Astrocyte of the cerebellum (primary cell): Measurements from ENCODE around the gene INPP4B.

Experiments used
- DNase-seq: peaks from one replicate; pipeline ENCODE4 v3.0.0-alpha.2; 2011; ENCODE audit warnings: low read depth
- H3K4me3 ChIP-seq: 2 replicates; pipeline ENCODE4 v1.5.1; 2011; ENCODE audit warnings: mild to moderate bottlenecking, low read depth, low read length, moderate library complexity
- in situ Hi-C: cut with HindIII; loops from 2 replicates; pipeline ENCODE4 v1.10.0; 2017; ENCODE audit warnings: low sequenced_read_pairs
- TF ChIP-seq, protein P1 (sequence below): IDR thresholded peaks from 2 replicates; pipeline ENCODE4 v1.5.1; 2012; ENCODE audit warnings: low read length, low read depth, moderate library complexity, mild to moderate bottlenecking; ENCODE audit errors: missing control alignments

INPP4B gene

GRCh38 chr4:142773505-142773904 lies 72.6 kb downstream of the INPP4B start:
- in situ Hi-C loops = no loop called here
- TF ChIP-seq, protein P1, sequence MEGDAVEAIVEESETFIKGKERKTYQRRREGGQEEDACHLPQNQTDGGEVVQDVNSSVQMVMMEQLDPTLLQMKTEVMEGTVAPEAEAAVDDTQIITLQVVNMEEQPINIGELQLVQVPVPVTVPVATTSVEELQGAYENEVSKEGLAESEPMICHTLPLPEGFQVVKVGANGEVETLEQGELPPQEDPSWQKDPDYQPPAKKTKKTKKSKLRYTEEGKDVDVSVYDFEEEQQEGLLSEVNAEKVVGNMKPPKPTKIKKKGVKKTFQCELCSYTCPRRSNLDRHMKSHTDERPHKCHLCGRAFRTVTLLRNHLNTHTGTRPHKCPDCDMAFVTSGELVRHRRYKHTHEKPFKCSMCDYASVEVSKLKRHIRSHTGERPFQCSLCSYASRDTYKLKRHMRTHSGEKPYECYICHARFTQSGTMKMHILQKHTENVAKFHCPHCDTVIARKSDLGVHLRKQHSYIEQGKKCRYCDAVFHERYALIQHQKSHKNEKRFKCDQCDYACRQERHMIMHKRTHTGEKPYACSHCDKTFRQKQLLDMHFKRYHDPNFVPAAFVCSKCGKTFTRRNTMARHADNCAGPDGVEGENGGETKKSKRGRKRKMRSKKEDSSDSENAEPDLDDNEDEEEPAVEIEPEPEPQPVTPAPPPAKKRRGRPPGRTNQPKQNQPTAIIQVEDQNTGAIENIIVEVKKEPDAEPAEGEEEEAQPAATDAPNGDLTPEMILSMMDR = no peak
- no peak for DNase-seq
- H3K4me3 ChIP-seq = no peak overlapping the region

DNA sequence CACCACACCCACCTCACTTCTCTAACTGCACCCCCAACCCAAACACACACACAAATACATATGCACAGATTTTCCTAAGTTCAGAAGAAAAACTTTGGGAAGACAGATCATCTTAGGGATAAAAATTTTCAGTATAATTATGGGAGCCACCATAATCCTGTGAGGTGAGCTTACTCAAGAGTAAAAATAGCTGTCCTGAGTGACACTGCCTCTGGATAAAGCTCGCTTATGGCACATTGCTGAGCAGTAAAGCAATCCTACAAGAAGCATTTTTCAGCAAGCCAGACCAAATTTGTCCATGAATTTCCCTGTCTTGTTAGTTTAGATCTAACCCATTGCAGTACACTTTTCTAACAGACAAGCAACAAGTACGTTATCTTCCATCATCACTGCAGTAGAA lies 83.8 kb downstream of the INPP4B start:
- in situ Hi-C loops = no loop called here
- TF ChIP-seq, protein P1 = no peak
- no peak overlapping the region for H3K4me3 ChIP-seq
- no peak for DNase-seq

DNA sequence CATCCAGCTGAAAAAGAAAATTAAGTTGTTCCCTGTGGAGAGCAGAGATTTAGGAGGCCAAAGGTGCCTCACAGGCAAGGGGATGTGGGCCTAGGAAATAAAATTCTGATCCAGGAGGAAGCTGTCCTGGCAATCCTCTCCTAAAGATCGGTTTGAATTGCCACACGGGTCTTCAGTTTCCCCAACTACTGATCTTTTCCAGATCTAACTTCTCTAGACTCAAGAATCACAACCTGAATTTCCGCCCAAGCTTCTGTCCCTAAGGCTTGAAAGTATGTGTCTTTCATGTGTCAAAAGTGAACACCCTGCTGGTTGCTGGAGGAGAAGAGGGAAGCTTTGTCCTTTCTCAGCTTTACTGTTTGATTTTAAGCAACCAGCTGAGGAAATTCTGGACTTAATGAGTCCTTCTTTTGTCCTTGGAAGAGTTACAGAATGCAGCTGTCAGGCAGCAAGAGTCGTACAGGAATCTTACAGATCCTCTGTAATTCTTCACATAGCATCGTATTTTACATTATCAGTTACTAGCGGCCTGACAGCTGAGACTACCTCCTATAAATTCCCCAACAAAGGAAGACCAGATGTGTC lies 93.8 kb downstream of the INPP4B start:
- in situ Hi-C loops = no loop called here
- DNase-seq = no peak
- no peak overlapping the region for H3K4me3 ChIP-seq
- TF ChIP-seq, protein P1 = no peak

DNA sequence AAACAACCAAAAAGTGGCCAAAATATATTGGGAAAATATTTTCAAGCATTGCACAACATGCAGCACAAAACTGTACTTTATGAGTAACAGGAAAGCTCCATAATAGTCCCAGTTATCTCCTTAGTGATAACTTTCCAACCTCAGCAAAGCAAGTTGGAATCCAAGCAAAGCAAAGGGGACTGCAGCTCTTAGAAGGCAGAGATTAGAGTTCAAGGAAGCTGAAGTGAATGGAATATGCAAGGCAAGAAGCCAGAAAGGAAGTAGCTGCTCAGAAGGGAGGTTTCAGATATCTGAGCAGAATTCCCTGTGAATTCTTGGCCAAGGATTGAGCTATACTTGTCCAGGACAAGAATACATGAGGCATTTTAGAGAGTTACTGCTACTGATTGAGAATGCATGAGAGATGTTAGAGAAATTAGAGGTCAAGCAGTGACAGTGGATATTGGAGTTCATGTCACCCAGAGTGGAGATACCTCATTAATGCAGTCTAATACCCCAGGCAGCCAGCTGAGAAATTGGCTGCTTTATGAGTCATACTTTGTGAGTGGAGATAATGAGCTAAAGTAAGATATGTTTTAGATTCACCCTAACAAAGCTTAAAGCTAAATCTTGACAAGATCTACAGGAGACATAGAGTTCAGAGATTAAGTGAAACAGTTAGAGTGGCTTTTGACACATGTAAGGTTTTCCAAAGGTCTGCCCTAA lies 102.8 kb downstream of the INPP4B start:
- no peak for DNase-seq
- in situ Hi-C loops = no loop called here
- H3K4me3 ChIP-seq = no peak overlapping the region
- TF ChIP-seq, protein P1 = no peak

GRCh38 chr4:142741995-142742394 lies 104.1 kb downstream of the INPP4B start:
- in situ Hi-C loops = no loop called here
- TF ChIP-seq, protein P1 = no peak
- DNase-seq = no peak
- no peak overlapping the region for H3K4me3 ChIP-seq

DNA sequence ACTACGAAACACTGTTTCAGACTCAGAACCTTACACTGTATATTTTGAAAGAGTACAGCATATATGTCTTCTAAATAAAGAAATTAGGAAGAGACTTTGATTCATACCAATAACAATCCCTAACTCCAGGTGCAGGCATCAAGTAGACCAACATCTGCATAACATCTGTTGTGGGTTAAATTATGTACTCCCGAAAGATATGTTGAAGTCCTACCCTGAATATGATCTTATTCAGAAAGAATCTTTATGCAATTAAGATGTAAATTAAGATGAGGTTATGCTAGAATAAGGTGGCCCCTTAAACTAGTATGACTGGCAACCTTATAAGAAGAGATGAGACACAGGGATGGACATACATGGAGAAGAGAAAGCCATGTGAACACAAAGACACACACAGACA lies 117.9 kb downstream of the INPP4B start:
- DNase-seq = no peak
- TF ChIP-seq, protein P1 = no peak
- in situ Hi-C loops = no loop called here
- no peak overlapping the region for H3K4me3 ChIP-seq
